Right kidney (tissue), 1 donor: Measurements from ENCODE around the gene LCMT1.
"Not testable (repeated sequence)": the region's sequence is repeated elsewhere in the genome, so short reads cannot be mapped to it uniquely, and the experiment has no call there.

Experiments used
- DNase-seq: peaks from one replicate; pipeline ENCODE4 v3.0.0-alpha.2; 2016

LCMT1 gene

GRCh38 chr16:25140459-25140858 is 28.9 kb downstream of the LCMT1 start:
- no peak for DNase-seq

- no peak for DNase-seq
These were observed 30.1 kb downstream of the LCMT1 start for GRCh38 chr16:25141648-25142047.

GRCh38 chr16:25143928-25144327 is 32.4 kb downstream of the LCMT1 start:
- DNase-seq = no peak

- no peak for DNase-seq
These were observed 37.1 kb downstream of the LCMT1 start for GRCh38 chr16:25148568-25149215.

- DNase-seq = no peak
These were observed 40.5 kb downstream of the LCMT1 start for GRCh38 chr16:25151996-25152395.

- DNase-seq = no peak
These were observed 44.3 kb downstream of the LCMT1 start for GRCh38 chr16:25155553-25156460.

GRCh38 chr16:25157271-25157875 is 45.8 kb downstream of the LCMT1 start:
- DNase-seq = peak; percentile 33

- DNase-seq = no peak
These were observed 46.9 kb downstream of the LCMT1 start for GRCh38 chr16:25158401-25158800.

GRCh38 chr16:25161753-25162367 is 50.3 kb downstream of the LCMT1 start:
- no peak for DNase-seq

- DNase-seq = no peak
These were observed 52.1 kb downstream of the LCMT1 start for GRCh38 chr16:25163683-25164082.

GRCh38 chr16:25165284-25165683 is 53.7 kb downstream of the LCMT1 start:
- no peak for DNase-seq

- DNase-seq = not testable (repeated sequence)
These were observed 56.4 kb downstream of the LCMT1 start for GRCh38 chr16:25167920-25168319.

GRCh38 chr16:25171390-25171789 is 59.8 kb downstream of the LCMT1 start:
- DNase-seq = no peak

- DNase-seq = no peak
These were observed 61.3 kb downstream of the LCMT1 start for GRCh38 chr16:25172831-25173230.

GRCh38 chr16:25174285-25174684 is 62.7 kb downstream of the LCMT1 start:
- no peak for DNase-seq

- no peak for DNase-seq
These were observed 64.6 kb downstream of the LCMT1 start for GRCh38 chr16:25176136-25176535.

- DNase-seq = no peak
These were observed 65.9 kb downstream of the LCMT1 start for GRCh38 chr16:25177512-25177830.

GRCh38 chr16:25177831-25178688 is 66.5 kb downstream of the LCMT1 start:
- no peak for DNase-seq

GRCh38 chr16:25181236-25181635 is 69.7 kb downstream of the LCMT1 start:
- DNase-seq = not testable (repeated sequence)

- no peak for DNase-seq
These were observed 73.2 kb downstream of the LCMT1 start for GRCh38 chr16:25184771-25185170.

- DNase-seq = no peak
These were observed 75.9 kb downstream of the LCMT1 start for GRCh38 chr16:25187491-25187795.

GRCh38 chr16:25189305-25189704 is 77.8 kb downstream of the LCMT1 start:
- no peak for DNase-seq
